Measurements from ENCODE around the gene CEPT1.

The CEPT1 gene

DNA sequence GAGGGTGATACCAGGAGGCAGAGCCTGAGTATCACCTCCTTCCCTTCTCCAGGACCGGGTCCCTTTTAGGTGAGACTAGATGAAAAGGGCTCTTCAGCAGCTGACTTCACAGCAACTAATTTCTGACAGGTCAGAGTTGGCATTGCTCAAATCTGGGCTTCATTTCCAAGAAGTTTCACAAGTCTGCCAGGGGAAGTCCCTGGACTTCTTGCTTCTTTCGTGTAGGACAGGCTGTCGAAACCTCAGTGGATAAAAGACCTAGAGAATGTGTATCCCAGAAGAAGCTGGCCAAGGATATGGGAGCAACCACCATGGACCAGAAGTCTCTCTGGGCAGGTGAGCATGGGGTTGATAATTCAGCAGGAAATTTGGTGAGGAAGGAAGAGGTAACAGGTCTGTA is 87.4 kb downstream of the CEPT1 start, which contains the start of gene CHI3L2:
Gene CHI3L2, plus strand, starts transcription at position 280 of the 400 bp plus-strand sequence. Its CDS starts 17 bp downstream, at position 297.
- no peak within 1 kb of the TSS for H2AFZ ChIP-seq (ENCODE audit: low read length)
- H3K4me1 ChIP-seq (ENCODE audit: insufficient read depth, low read length, severe bottlenecking), result peaks cover 96% of the 10 kb centered on the region
- no peak within 1 kb of the TSS for H3K4me2 ChIP-seq (ENCODE audit: low read length)
- no peak within 1 kb of the TSS for H3K4me3 ChIP-seq (ENCODE audit: low read depth, low read length, poor library complexity, severe bottlenecking)
- H3K79me2 ChIP-seq (ENCODE audit: insufficient read depth, low read length), result peaks cover 29% of the 10 kb centered on the region
- TF ChIP-seq CTCF (IDR thresholded peaks at IDR 0.05; ENCODE audit: low read length), result no peak
- no peak for TF ChIP-seq EZH2 (IDR thresholded peaks at IDR 0.05; ENCODE audit: borderline replicate concordance, low read length)
- H3K36me3 ChIP-seq (ENCODE audit: insufficient read depth, low read length), result peaks cover 27% of the 10 kb centered on the region
- peak within 1 kb of the TSS; percentile 32; the same call in 1 of the 2 replicates for H3K9ac ChIP-seq (ENCODE audit: low read length)
- no peaks in the 10 kb centered on the region for H3K9me3 ChIP-seq (ENCODE audit: low read length)
- H3K9me2 ChIP-seq (ENCODE audit: low read depth, low read length), result no peaks in the 10 kb centered on the region
- H3K27ac ChIP-seq (ENCODE audit: low read depth, low read length, poor library complexity, severe bottlenecking), result peak within 1 kb of the TSS; percentile 100
- H3K27me3 ChIP-seq (ENCODE audit: insufficient read depth, low read length), result no peaks in the 10 kb centered on the region
- no peaks in the 10 kb centered on the region for H4K20me1 ChIP-seq (ENCODE audit: insufficient read depth, low read length)
- H3F3A ChIP-seq (ENCODE audit: insufficient read depth, low read length), result peaks cover 10% of the 10 kb centered on the region; the same call in 1 of the 2 replicates

GRCh38 chr1:111227851-111228747 is 88.1 kb downstream of the CEPT1 start:
- peaks cover 34% of the 10 kb centered on the region for H3K36me3 ChIP-seq (ENCODE audit: insufficient read depth, low read length)
- H3K27ac ChIP-seq (ENCODE audit: low read depth, low read length, poor library complexity, severe bottlenecking), result peak overlapping the region; percentile 100
- no peak overlapping the region for H2AFZ ChIP-seq (ENCODE audit: low read length)
- peaks cover 96% of the 10 kb centered on the region for H3K4me1 ChIP-seq (ENCODE audit: insufficient read depth, low read length, severe bottlenecking)
- peaks cover 10% of the 10 kb centered on the region; the same call in 1 of the 2 replicates for H3F3A ChIP-seq (ENCODE audit: insufficient read depth, low read length)
- H3K9ac ChIP-seq (ENCODE audit: low read length), result peak overlapping the region; percentile 32; the same call in 1 of the 2 replicates
- no peak for TF ChIP-seq CTCF (IDR thresholded peaks at IDR 0.05; ENCODE audit: low read length)
- no peak for TF ChIP-seq EZH2 (IDR thresholded peaks at IDR 0.05; ENCODE audit: borderline replicate concordance, low read length)
- peaks cover 32% of the 10 kb centered on the region for H3K79me2 ChIP-seq (ENCODE audit: insufficient read depth, low read length)
- H3K4me3 ChIP-seq (ENCODE audit: low read depth, low read length, poor library complexity, severe bottlenecking), result no peak overlapping the region
- H3K4me2 ChIP-seq (ENCODE audit: low read length), result no peak overlapping the region
- no peaks in the 10 kb centered on the region for H3K27me3 ChIP-seq (ENCODE audit: insufficient read depth, low read length)
- H3K9me3 ChIP-seq (ENCODE audit: low read length), result no peaks in the 10 kb centered on the region
- no peaks in the 10 kb centered on the region for H3K9me2 ChIP-seq (ENCODE audit: low read depth, low read length)
- H4K20me1 ChIP-seq (ENCODE audit: insufficient read depth, low read length), result no peaks in the 10 kb centered on the region

- Histone ChIP-seq H3K36me3 (ENCODE audit: insufficient read depth, low read length) (peaks cover 37% of the 10 kb centered on the region), H3K9ac (ENCODE audit: low read length) (peak overlapping the region; percentile 32; the same call in 1 of the 2 replicates), H2AFZ (ENCODE audit: low read length) (no peak overlapping the region), H3K27me3 (ENCODE audit: insufficient read depth, low read length) (no peaks in the 10 kb centered on the region), H3K79me2 (ENCODE audit: insufficient read depth, low read length) (peaks cover 32% of the 10 kb centered on the region), H3K9me2 (ENCODE audit: low read depth, low read length) (no peaks in the 10 kb centered on the region), H3K4me1 (ENCODE audit: insufficient read depth, low read length, severe bottlenecking) (peaks cover 92% of the 10 kb centered on the region), H3K4me2 (ENCODE audit: low read length) (peak overlapping the region; percentile 17; the same call in 1 of the 2 replicates), H3K4me3 (ENCODE audit: low read depth, low read length, poor library complexity, severe bottlenecking) (no peak overlapping the region), H3K9me3 (ENCODE audit: low read length) (no peaks in the 10 kb centered on the region), H4K20me1 (ENCODE audit: insufficient read depth, low read length) (no peaks in the 10 kb centered on the region), H3K27ac (ENCODE audit: low read depth, low read length, poor library complexity, severe bottlenecking) (peak overlapping the region; percentile 100), H3F3A (ENCODE audit: insufficient read depth, low read length) (peaks cover 10% of the 10 kb centered on the region; the same call in 1 of the 2 replicates)
- TF ChIP-seq CTCF (IDR thresholded peaks at IDR 0.05; ENCODE audit: low read length) (no peak), EZH2 (IDR thresholded peaks at IDR 0.05; ENCODE audit: borderline replicate concordance, low read length) (no peak)
Measured at GRCh38 chr1:111228748-111229126, 88.7 kb downstream of the CEPT1 start.
